K562 (cell line): Measurements from ENCODE around the gene ZSWIM9. TPM values are rescaled to one million over a fixed set of nuclear protein-coding genes. Genes with fewer than 3 reads are reported as not detected.
A peak's percentile ranks its signal among the peaks of the same experiment; 100 is the strongest.

Source experiments
- ARHGAP35 ChIP-seq: fragments of 450-650 bp; IDR thresholded peaks from 2 replicates; pipeline ENCODE4 v1.6.1; 2018; ENCODE audit not compliant: partially characterized antibody
- BCOR ChIP-seq: fragments of 450-650 bp; IDR thresholded peaks from 2 replicates; pipeline ENCODE4 v1.6.1; 2016
- CBX2 ChIP-seq: fragments of 200-600 bp; sonication (generic); IDR thresholded peaks from one replicate; pipeline ENCODE4 v1.6.1; 2012; ENCODE audit warnings: mild to moderate bottlenecking, low read length, inconsistent platforms; ENCODE audit not compliant: insufficient read depth, poor library complexity, severe bottlenecking
- NRF1 ChIP-seq, 2 experiments: fragments of 450-650 bp; IDR thresholded peaks in 1 of 2; conservative IDR thresholded peaks in 1 of 2; 2 replicates each; pipeline ENCODE4 v1.6.1; 2014; ENCODE audit warnings: mild to moderate bottlenecking in 2 of 2
- PHTF2 ChIP-seq: fragments of 250-450 bp; sonication (Bioruptor Pico); IDR thresholded peaks from 2 replicates; pipeline ENCODE4 v1.5.0; 2021; ENCODE audit warnings: mild to moderate bottlenecking
- SMAD3 ChIP-seq: fragments of 450-650 bp; formaldehyde crosslinking; conservative IDR thresholded peaks from 2 replicates; pipeline ENCODE4 v1.4.0; 2020; ENCODE audit warnings: mild to moderate bottlenecking
- SMARCA5 ChIP-seq: fragments of 450-650 bp; IDR thresholded peaks from 2 replicates; pipeline ENCODE4 v1.6.1; 2016
- ZFP1 ChIP-seq: fragments of 450-650 bp; formaldehyde crosslinking; IDR thresholded peaks from 2 replicates; pipeline ENCODE4 v1.4.0; 2020; ENCODE audit warnings: mild to moderate bottlenecking, mixed read lengths
- ZNF12 ChIP-seq: sonication (generic); formaldehyde crosslinking; IDR thresholded peaks from 2 replicates; pipeline ENCODE4 v1.4.0; 2020; ENCODE audit warnings: mild to moderate bottlenecking, missing genetic modification reagents
- ZNF551 ChIP-seq: fragments of 250-450 bp; sonication (Bioruptor Pico); IDR thresholded peaks from 2 replicates; pipeline ENCODE4 v1.5.0; 2021; ENCODE audit warnings: mild to moderate bottlenecking, moderate library complexity
- ZNF780A ChIP-seq: fragments of 250-450 bp; sonication (Bioruptor Pico); IDR thresholded peaks from 2 replicates; pipeline ENCODE4 v1.5.0; 2021; ENCODE audit warnings: mild to moderate bottlenecking
- polyA plus RNA-seq, 8 experiments: library from polyadenylated mRNA; depleted of rRNA in 4 of 8; stranded (reverse) in 5 of 8; unstranded in 3 of 8; fragments of >200 nt; fragmentation: Nextera tagmentation in 2 of 8; fragmentation: Illumina TruSeq in 1 of 8; extraction: Ambion mirVana in 2 of 8; extraction: Trizol in 1 of 8; gene quantifications; 2 replicates each; pipeline versions ENCODE4 v1.2.1 to v1.2.3, GENCODE V29; 2011 to 2014; ENCODE audit warnings: inconsistent platforms in 1 of 8, missing spikeins in 1 of 8
- total RNA-seq, 7 experiments: library from RNA; depleted of rRNA in 6 of 7; stranded (reverse); fragments of >200 nt in 6 of 7; fragmentation: Illumina TruSeq in 2 of 7; extraction: Trizol in 2 of 7; gene quantifications; 2 replicates each; pipeline versions ENCODE4 v1.2.1 to v1.2.3, GENCODE V29; 2011 to 2021; ENCODE audit warnings: low replicate concordance in 1 of 7
- TF ChIP-seq, protein P1 (sequence below), 2 experiments: IDR thresholded peaks; 2 replicates each; pipeline ENCODE4 v1.6.1; 2012; ENCODE audit warnings: improper control_type of control experiment in 2 of 2, low read depth in 2 of 2, low read length in 2 of 2, borderline replicate concordance in 1 of 2
- TF ChIP-seq, protein P2 (sequence below), 2 experiments: fragments of 450-650 bp; IDR thresholded peaks; 2 replicates each; pipeline ENCODE4 v1.6.1; 2016
- TF ChIP-seq, protein P3 (sequence below): fragments of 450-650 bp; formaldehyde crosslinking; IDR thresholded peaks from 2 replicates; pipeline ENCODE4 v1.4.0; 2022; ENCODE audit warnings: missing genetic modification characterization
- TF ChIP-seq, protein P4 (sequence below): fragments of 450-650 bp; formaldehyde crosslinking; conservative IDR thresholded peaks from 2 replicates; pipeline ENCODE4 v1.4.0; 2022; ENCODE audit warnings: mild to moderate bottlenecking, missing genetic modification characterization
- TF ChIP-seq, protein P5 (sequence below): fragments of 250-450 bp; sonication (Bioruptor Pico); IDR thresholded peaks from 2 replicates; pipeline ENCODE4 v1.5.0; 2020; ENCODE audit warnings: mild to moderate bottlenecking

The ZSWIM9 gene
- total and polyA plus RNA-seq, 9 of the 15 experiments (the other 6 are each of a cell fraction or from before 2014, with no cell fraction given) = 0.04 to 1.4 (median 0.34) TPM; not detected in 1

DNA sequence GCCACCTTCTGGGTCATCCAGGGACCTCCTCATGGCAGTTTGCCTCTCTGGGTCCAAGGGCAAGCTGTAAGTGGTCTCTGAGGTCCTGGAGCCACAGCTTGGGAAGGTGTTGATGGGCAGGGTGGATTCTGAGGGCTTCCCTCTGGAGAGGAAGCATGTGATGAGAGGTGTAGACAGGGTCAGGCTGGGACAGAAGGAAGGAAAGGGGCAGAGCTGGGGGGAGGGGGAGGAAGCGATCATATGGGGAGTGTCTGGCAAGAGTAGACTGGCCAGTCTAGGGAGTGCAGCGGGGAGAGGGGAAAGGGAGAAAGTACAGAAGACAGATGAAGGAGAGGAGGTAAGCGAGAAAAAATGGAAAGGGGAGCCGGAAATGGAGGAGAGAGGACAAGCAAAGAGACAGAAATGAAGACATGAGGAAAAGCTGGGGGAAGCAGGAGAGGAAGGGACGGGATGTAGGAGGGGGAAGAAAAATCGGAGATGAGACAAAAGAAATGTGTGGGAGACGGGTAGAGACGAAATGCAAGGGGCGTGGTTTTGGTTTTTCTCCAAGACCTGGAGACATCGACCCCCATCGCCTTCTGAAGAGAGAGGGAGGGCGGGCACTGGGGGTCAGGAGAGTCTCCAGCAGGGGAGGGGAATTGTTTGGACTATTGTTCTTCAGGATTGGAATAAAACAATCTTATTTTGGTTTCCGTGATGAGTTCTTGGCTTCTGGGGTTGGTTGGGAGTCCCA is 26.6 kb downstream of the ZSWIM9 start (continued):
- TF ChIP-seq, protein P1, sequence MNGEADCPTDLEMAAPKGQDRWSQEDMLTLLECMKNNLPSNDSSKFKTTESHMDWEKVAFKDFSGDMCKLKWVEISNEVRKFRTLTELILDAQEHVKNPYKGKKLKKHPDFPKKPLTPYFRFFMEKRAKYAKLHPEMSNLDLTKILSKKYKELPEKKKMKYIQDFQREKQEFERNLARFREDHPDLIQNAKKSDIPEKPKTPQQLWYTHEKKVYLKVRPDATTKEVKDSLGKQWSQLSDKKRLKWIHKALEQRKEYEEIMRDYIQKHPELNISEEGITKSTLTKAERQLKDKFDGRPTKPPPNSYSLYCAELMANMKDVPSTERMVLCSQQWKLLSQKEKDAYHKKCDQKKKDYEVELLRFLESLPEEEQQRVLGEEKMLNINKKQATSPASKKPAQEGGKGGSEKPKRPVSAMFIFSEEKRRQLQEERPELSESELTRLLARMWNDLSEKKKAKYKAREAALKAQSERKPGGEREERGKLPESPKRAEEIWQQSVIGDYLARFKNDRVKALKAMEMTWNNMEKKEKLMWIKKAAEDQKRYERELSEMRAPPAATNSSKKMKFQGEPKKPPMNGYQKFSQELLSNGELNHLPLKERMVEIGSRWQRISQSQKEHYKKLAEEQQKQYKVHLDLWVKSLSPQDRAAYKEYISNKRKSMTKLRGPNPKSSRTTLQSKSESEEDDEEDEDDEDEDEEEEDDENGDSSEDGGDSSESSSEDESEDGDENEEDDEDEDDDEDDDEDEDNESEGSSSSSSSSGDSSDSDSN (IDR thresholded peaks at IDR 0.05; ENCODE audit: borderline replicate concordance in 1 of 2, low read depth in 2 of 2, low read length in 2 of 2) = no peak
- TF ChIP-seq ZFP1 (CRISPR knock-in tag) (no peak), SMARCA5 (0 out of 2 replicates have a peak, but pooled peaks have one; percentile 23), ZNF551 (no peak), CBX2 (no peak), ZNF12 (CRISPR knock-in tag) (no peak), BCOR (no peak), ZNF780A (no peak), NRF1 (conservative IDR thresholded peaks at IDR 0.05 in 1 of 2, IDR thresholded peaks at IDR 0.05 in 1 of 2) (no peak), SMAD3 (CRISPR knock-in tag) (no peak), PHTF2 (CRISPR knock-in tag) (no peak), ARHGAP35 (peak; percentile 43)
- TF ChIP-seq, protein P2, sequence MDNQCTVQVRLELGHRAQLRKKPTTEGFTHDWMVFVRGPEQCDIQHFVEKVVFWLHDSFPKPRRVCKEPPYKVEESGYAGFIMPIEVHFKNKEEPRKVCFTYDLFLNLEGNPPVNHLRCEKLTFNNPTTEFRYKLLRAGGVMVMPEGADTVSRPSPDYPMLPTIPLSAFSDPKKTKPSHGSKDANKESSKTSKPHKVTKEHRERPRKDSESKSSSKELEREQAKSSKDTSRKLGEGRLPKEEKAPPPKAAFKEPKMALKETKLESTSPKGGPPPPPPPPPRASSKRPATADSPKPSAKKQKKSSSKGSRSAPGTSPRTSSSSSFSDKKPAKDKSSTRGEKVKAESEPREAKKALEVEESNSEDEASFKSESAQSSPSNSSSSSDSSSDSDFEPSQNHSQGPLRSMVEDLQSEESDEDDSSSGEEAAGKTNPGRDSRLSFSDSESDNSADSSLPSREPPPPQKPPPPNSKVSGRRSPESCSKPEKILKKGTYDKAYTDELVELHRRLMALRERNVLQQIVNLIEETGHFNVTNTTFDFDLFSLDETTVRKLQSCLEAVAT (IDR thresholded peaks at IDR 0.05) = 0 out of 4 replicates have a peak, but pooled peaks of 1 of the 2 experiments have one; percentile 52
- TF ChIP-seq, protein P3, sequence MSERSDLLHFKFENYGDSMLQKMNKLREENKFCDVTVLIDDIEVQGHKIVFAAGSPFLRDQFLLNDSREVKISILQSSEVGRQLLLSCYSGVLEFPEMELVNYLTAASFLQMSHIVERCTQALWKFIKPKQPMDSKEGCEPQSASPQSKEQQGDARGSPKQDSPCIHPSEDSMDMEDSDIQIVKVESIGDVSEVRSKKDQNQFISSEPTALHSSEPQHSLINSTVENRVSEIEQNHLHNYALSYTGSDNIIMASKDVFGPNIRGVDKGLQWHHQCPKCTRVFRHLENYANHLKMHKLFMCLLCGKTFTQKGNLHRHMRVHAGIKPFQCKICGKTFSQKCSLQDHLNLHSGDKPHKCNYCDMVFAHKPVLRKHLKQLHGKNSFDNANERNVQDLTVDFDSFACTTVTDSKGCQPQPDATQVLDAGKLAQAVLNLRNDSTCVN (CRISPR knock-in tag) = 0 out of 2 replicates have a peak, but pooled peaks have one; percentile 38
- TF ChIP-seq, protein P4, sequence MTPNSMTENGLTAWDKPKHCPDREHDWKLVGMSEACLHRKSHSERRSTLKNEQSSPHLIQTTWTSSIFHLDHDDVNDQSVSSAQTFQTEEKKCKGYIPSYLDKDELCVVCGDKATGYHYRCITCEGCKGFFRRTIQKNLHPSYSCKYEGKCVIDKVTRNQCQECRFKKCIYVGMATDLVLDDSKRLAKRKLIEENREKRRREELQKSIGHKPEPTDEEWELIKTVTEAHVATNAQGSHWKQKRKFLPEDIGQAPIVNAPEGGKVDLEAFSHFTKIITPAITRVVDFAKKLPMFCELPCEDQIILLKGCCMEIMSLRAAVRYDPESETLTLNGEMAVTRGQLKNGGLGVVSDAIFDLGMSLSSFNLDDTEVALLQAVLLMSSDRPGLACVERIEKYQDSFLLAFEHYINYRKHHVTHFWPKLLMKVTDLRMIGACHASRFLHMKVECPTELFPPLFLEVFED = 0 out of 2 replicates have a peak, but pooled peaks have one; percentile 61
- TF ChIP-seq, protein P5, sequence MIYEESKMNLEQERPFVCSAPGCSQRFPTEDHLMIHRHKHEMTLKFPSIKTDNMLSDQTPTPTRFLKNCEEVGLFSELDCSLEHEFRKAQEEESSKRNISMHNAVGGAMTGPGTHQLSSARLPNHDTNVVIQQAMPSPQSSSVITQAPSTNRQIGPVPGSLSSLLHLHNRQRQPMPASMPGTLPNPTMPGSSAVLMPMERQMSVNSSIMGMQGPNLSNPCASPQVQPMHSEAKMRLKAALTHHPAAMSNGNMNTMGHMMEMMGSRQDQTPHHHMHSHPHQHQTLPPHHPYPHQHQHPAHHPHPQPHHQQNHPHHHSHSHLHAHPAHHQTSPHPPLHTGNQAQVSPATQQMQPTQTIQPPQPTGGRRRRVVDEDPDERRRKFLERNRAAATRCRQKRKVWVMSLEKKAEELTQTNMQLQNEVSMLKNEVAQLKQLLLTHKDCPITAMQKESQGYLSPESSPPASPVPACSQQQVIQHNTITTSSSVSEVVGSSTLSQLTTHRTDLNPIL (CRISPR knock-in tag) = no peak
